ENCODE results near the gene CKAP2L. TPM values are rescaled to one million over a fixed set of nuclear protein-coding genes. Genes with fewer than 3 reads are reported as not detected.

The CKAP2L gene
- total RNA-seq, 1 experiment from 2014 or later, result 42.5 TPM

GRCh38 chr2:112692918-112693317, 71.5 kb downstream of the CKAP2L start:
- peaks cover 42% of the 10 kb centered on the region for H3K4me1 Mint-ChIP-seq (ENCODE audit: low read depth, unreplicated experiment)
- CTCF ChIA-PET, result interaction anchor here (0.7 to 1.5 kb wide), 7 partner anchors 9 to 266 kb away, joined by 3 to 25 read pairs (median 4); no protein-coding TSS in a partner anchor
- TF ChIP-seq CTCF (IDR thresholded peaks at IDR 0.05; ENCODE audit: unreplicated experiment), result no peak
- peak overlapping the region; percentile 76 for H3K27ac Mint-ChIP-seq (ENCODE audit: unreplicated experiment)
- H3K36me3 Mint-ChIP-seq (ENCODE audit: insufficient read depth, unreplicated experiment), result no peaks in the 10 kb centered on the region
- H3K9me3 Mint-ChIP-seq (ENCODE audit: low read depth, unreplicated experiment), result no peaks in the 10 kb centered on the region
- H3K4me3 Mint-ChIP-seq (ENCODE audit: low read depth, unreplicated experiment), result no peak overlapping the region
- no peaks in the 10 kb centered on the region for H3K27me3 Mint-ChIP-seq (ENCODE audit: unreplicated experiment)
- no TSS peak for BruUV-seq (replicated peaks)
- intact Hi-C loops (cut with micrococcal nuclease; ENCODE audit: unreplicated experiment), result no loop called here
- DNase-seq, result no peak

GRCh38 chr2:112692495-112692911, 71.9 kb downstream of the CKAP2L start:
- Mint-ChIP-seq H3K36me3 (ENCODE audit: insufficient read depth, unreplicated experiment) (no peaks in the 10 kb centered on the region), H3K4me3 (ENCODE audit: low read depth, unreplicated experiment) (no peak overlapping the region), H3K27me3 (ENCODE audit: unreplicated experiment) (no peaks in the 10 kb centered on the region), H3K9me3 (ENCODE audit: low read depth, unreplicated experiment) (no peaks in the 10 kb centered on the region), H3K27ac (ENCODE audit: unreplicated experiment) (peak overlapping the region; percentile 76), H3K4me1 (ENCODE audit: low read depth, unreplicated experiment) (peaks cover 42% of the 10 kb centered on the region)
- BruUV-seq (replicated peaks), result no TSS peak
- DNase-seq, result peak; percentile 77
- CTCF ChIA-PET, result interaction anchor here (0.6 to 1.5 kb wide), 8 partner anchors 9 to 267 kb away, joined by 3 to 25 read pairs (median 4); no protein-coding TSS in a partner anchor
- intact Hi-C loops (cut with micrococcal nuclease; ENCODE audit: unreplicated experiment), result no loop called here
- no peak for TF ChIP-seq CTCF (IDR thresholded peaks at IDR 0.05; ENCODE audit: unreplicated experiment)

GRCh38 chr2:112691881-112692281, 72.5 kb downstream of the CKAP2L start:
- CTCF ChIA-PET, result interaction anchor here (0.6 to 1.5 kb wide), 6 partner anchors 8 to 267 kb away, joined by 3 to 25 read pairs (median 5); no protein-coding TSS in a partner anchor

GRCh38 chr2:112690853-112691401, 73.5 kb downstream of the CKAP2L start:
- TF ChIP-seq CTCF (IDR thresholded peaks at IDR 0.05; ENCODE audit: unreplicated experiment), result peak; percentile 65
- no peaks in the 10 kb centered on the region for H3K9me3 Mint-ChIP-seq (ENCODE audit: low read depth, unreplicated experiment)
- H3K27me3 Mint-ChIP-seq (ENCODE audit: unreplicated experiment), result no peaks in the 10 kb centered on the region
- peak overlapping the region; percentile 76 for H3K27ac Mint-ChIP-seq (ENCODE audit: unreplicated experiment)
- no peaks in the 10 kb centered on the region for H3K36me3 Mint-ChIP-seq (ENCODE audit: insufficient read depth, unreplicated experiment)
- no TSS peak for BruUV-seq (replicated peaks)
- DNase-seq, result peak; percentile 63
- H3K4me1 Mint-ChIP-seq (ENCODE audit: low read depth, unreplicated experiment), result peaks cover 42% of the 10 kb centered on the region
- CTCF ChIA-PET, result interaction anchor here (0.6 to 1.3 kb wide), 3 partner anchors 35 to 91 kb away, joined by 3 to 5 read pairs (median 3); no protein-coding TSS in a partner anchor
- intact Hi-C loops (cut with micrococcal nuclease; ENCODE audit: unreplicated experiment), result loop anchor here (2.0 kb wide), 1 partner anchor 64 kb away; no protein-coding TSS in a partner anchor
- peak overlapping the region; percentile 18 for H3K4me3 Mint-ChIP-seq (ENCODE audit: low read depth, unreplicated experiment)

More at GRCh38 chr2:112691881-112692281, 72.5 kb downstream of the CKAP2L start:
- TSS peak; percentile 71 for BruUV-seq (replicated peaks)
- H3K4me3 Mint-ChIP-seq (ENCODE audit: low read depth, unreplicated experiment), result peak overlapping the region; percentile 18
- no peaks in the 10 kb centered on the region for H3K36me3 Mint-ChIP-seq (ENCODE audit: insufficient read depth, unreplicated experiment)
- intact Hi-C loops (cut with micrococcal nuclease; ENCODE audit: unreplicated experiment), result loop anchor here (2.0 kb wide), 1 partner anchor 65 kb away; no protein-coding TSS in a partner anchor
- no peak for DNase-seq
- TF ChIP-seq CTCF (IDR thresholded peaks at IDR 0.05; ENCODE audit: unreplicated experiment), result no peak
- peak overlapping the region; percentile 76 for H3K27ac Mint-ChIP-seq (ENCODE audit: unreplicated experiment)
- H3K9me3 Mint-ChIP-seq (ENCODE audit: low read depth, unreplicated experiment), result no peaks in the 10 kb centered on the region
- H3K27me3 Mint-ChIP-seq (ENCODE audit: unreplicated experiment), result no peaks in the 10 kb centered on the region
- H3K4me1 Mint-ChIP-seq (ENCODE audit: low read depth, unreplicated experiment), result peaks cover 42% of the 10 kb centered on the region
